Neural crest cell (in vitro differentiated cells): ENCODE measurements around the gene AFAP1. TPM values are rescaled to one million over a fixed set of nuclear protein-coding genes. Genes with fewer than 3 reads are reported as not detected.

Source experiments
- DNase-seq: peaks from one replicate; pipeline ENCODE4 v3.0.0; 2021; ENCODE audit warnings: low read depth, mixed read lengths, low spot score
- H3K27ac Mint-ChIP-seq: one replicate; pipeline ENCODE4 v1.8.0; 2021; ENCODE audit warnings: mild to moderate bottlenecking, mixed read lengths; ENCODE audit not compliant: unreplicated experiment
- H3K27me3 Mint-ChIP-seq: 2 replicates; pipeline ENCODE4 v1.8.0; 2021; ENCODE audit warnings: low read depth, mild to moderate bottlenecking, mixed read lengths
- H3K36me3 Mint-ChIP-seq: 2 replicates; pipeline ENCODE4 v1.8.0; 2021; ENCODE audit warnings: low read depth, mild to moderate bottlenecking, mixed read lengths
- H3K4me1 Mint-ChIP-seq: 2 replicates; pipeline ENCODE4 v1.8.0; 2021; ENCODE audit warnings: mixed read lengths
- H3K4me3 Mint-ChIP-seq: one replicate; pipeline ENCODE4 v1.8.0; 2021; ENCODE audit warnings: mild to moderate bottlenecking, mixed read lengths
- H3K9me3 Mint-ChIP-seq: 2 replicates; pipeline ENCODE4 v1.8.0; 2021; ENCODE audit warnings: mixed read lengths
- CTCF ChIP-seq: fragments of 200-600 bp; sonication (generic); conservative IDR thresholded peaks from 2 replicates; pipeline ENCODE4 v1.5.0; 2021; ENCODE audit warnings: antibody characterized with exemption, mild to moderate bottlenecking
- total RNA-seq: library from RNA; stranded (reverse); gene quantifications from 2 replicates; pipeline ENCODE4 v1.2.1, GENCODE V29; 2021

AFAP1 gene
- total RNA-seq, 1 donor from 2014 or later = 28.1 TPM

- DNase-seq = no peak
- Mint-ChIP-seq H3K4me1 (peaks cover 25% of the 10 kb centered on the region), H3K27ac (no peak overlapping the region), H3K4me3 (no peak overlapping the region), H3K9me3 (peaks cover 5% of the 10 kb centered on the region), H3K36me3 (peaks cover 25% of the 10 kb centered on the region), H3K27me3 (no peaks in the 10 kb centered on the region)
- no peak for TF ChIP-seq CTCF
These were observed 89.2 kb downstream of the AFAP1 start for GRCh38 chr4:7850489-7850888.

- Mint-ChIP-seq H3K36me3 (peaks cover 22% of the 10 kb centered on the region), H3K27me3 (no peaks in the 10 kb centered on the region), H3K27ac (no peak overlapping the region), H3K4me1 (peaks cover 24% of the 10 kb centered on the region), H3K4me3 (no peak overlapping the region), H3K9me3 (peaks cover 5% of the 10 kb centered on the region)
- no peak for DNase-seq
- TF ChIP-seq CTCF = no peak
These were observed 92.5 kb downstream of the AFAP1 start for GRCh38 chr4:7847206-7847605.

- Mint-ChIP-seq H3K27ac (no peak overlapping the region), H3K27me3 (no peaks in the 10 kb centered on the region), H3K9me3 (peaks cover 5% of the 10 kb centered on the region), H3K36me3 (peaks cover 17% of the 10 kb centered on the region), H3K4me3 (no peak overlapping the region), H3K4me1 (peaks cover 33% of the 10 kb centered on the region)
- DNase-seq = no peak
- TF ChIP-seq CTCF = no peak
These were observed 94.0 kb downstream of the AFAP1 start for GRCh38 chr4:7845493-7846128.

- DNase-seq = no peak
- TF ChIP-seq CTCF = peak; percentile 31
- Mint-ChIP-seq H3K9me3 (peaks cover 5% of the 10 kb centered on the region), H3K27me3 (no peaks in the 10 kb centered on the region), H3K27ac (no peak overlapping the region), H3K4me3 (no peak overlapping the region), H3K36me3 (peaks cover 17% of the 10 kb centered on the region), H3K4me1 (peaks cover 33% of the 10 kb centered on the region)
These were observed 95.1 kb downstream of the AFAP1 start for GRCh38 chr4:7844594-7844991.

GRCh38 chr4:7843831-7844593 lies 95.6 kb downstream of the AFAP1 start:
- H3K4me3 Mint-ChIP-seq = no peak overlapping the region
- H3K36me3 Mint-ChIP-seq = peaks cover 16% of the 10 kb centered on the region
- peaks cover 32% of the 10 kb centered on the region for H3K4me1 Mint-ChIP-seq
- H3K27ac Mint-ChIP-seq = peak overlapping the region; percentile 79
- DNase-seq = peak; percentile 71
- no peaks in the 10 kb centered on the region for H3K27me3 Mint-ChIP-seq
- TF ChIP-seq CTCF = peak; percentile 70
- H3K9me3 Mint-ChIP-seq = peaks cover 5% of the 10 kb centered on the region
